Subcutaneous abdominal adipose tissue (tissue), 5 donors: ENCODE measurements around the gene WIPF2.

Source experiments
- H3K27ac ChIP-seq: one replicate; pipeline ENCODE4 v1.7.0; 2013; ENCODE audit warnings: low read depth, mild to moderate bottlenecking, inconsistent platforms, low read length, moderate library complexity
- H3K27me3 ChIP-seq, 5 donors: one replicate each; pipeline ENCODE4 v1.7.0; 2013; ENCODE audit warnings: low read length in 5 of 5, inconsistent platforms in 1 of 5; ENCODE audit not compliant: control insufficient read depth in 5 of 5, insufficient read depth in 4 of 5
- H3K36me3 ChIP-seq, 5 donors: one replicate each; pipeline ENCODE4 v1.7.0; 2013; ENCODE audit warnings: low read length in 5 of 5; ENCODE audit not compliant: control insufficient read depth in 5 of 5, insufficient read depth in 5 of 5
- H3K4me1 ChIP-seq, 5 donors: one replicate each; pipeline ENCODE4 v1.7.0; 2013; ENCODE audit warnings: low read length in 5 of 5, mild to moderate bottlenecking in 3 of 5, moderate library complexity in 1 of 5; ENCODE audit not compliant: control insufficient read depth in 5 of 5, insufficient read depth in 5 of 5
- H3K4me3 ChIP-seq, 5 donors: one replicate each; pipeline ENCODE4 v1.7.0; 2013; ENCODE audit warnings: low read length in 5 of 5, low read depth in 1 of 5
- H3K9ac ChIP-seq, 5 donors: one replicate each; pipeline ENCODE4 v1.7.0; 2013; ENCODE audit warnings: low read length in 5 of 5, mild to moderate bottlenecking in 4 of 5, moderate library complexity in 3 of 5
- H3K9me3 ChIP-seq, 5 donors: one replicate each; pipeline ENCODE4 v1.7.0; 2013; ENCODE audit warnings: low read length in 5 of 5; ENCODE audit not compliant: control insufficient read depth in 5 of 5
- donor health status: healthy.
- donor health status: healthy.
- donor health status: healthy.
- donor health status: healthy.
- donor health status: healthy.

Gene WIPF2

DNA sequence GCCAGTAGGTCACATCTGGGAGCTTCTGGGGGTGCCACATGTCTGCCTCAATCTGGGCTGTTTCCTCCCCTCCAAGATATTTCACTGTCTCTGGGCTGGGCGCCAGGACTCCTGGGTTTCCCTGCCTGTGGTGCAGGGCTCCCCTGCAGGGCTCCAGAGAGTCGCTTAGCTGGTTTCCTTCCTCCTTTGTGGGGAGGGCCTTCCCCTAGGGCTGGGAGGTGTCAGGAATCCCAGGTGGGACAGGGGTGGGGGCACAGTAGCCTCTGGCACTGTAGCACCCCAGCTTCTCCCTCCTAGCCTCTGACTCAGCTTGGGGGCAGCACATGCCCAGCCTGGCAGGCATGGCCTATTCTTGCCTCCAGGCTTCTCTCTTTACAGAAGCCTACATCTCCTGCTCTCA, 92.5 kb downstream of the WIPF2 start:
- Histone ChIP-seq H3K27me3 (no peaks in the 10 kb centered on the region), H3K9ac (peak overlapping the region in 3 of 5 donors; percentile 40 to 72 (median 59)), H3K27ac (peak overlapping the region; percentile 88), H3K4me1 (peaks cover 51 to 96% (median 93%) of the 10 kb centered on the region in 5 donors), H3K4me3 (peak overlapping the region in 1 of 5 donors; percentile 9), H3K36me3 (no peaks in the 10 kb centered on the region), H3K9me3 (no peaks in the 10 kb centered on the region)

DNA sequence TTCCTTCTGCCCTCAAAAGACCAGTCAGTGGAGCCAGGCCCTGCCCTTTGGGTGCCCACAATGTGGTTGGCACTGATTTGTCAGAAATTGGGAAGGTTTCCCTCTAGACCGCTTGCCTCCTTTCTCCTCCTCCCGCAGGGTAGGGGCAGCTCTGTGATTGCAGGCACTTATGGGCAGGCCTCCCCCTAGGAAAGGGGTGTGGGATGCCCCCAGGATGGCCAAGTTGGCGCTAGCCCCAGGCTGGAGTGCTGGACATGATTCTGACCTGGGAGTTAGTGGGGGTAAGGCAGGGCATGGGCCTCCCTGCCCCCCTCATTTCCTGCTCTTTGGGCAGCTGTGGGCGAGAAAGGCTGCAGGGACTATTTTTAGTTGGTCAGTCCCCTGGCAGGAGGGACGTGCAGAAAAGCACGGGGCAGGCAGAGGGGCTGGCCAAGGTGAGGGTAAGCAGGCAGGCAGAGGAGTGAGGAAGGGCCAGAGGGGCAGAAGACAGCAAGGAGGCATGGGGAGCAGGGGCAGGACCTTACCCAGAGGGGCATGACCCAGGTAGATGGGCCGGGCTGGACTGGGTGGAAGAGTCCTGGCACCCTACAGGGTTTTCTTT, 93.1 kb downstream of the WIPF2 start:
- H3K9me3 ChIP-seq = no peaks in the 10 kb centered on the region
- peak overlapping the region; percentile 88 for H3K27ac ChIP-seq
- peak overlapping the region in 3 of 5 donors; percentile 4 to 14 (median 9) for H3K4me3 ChIP-seq

DNA sequence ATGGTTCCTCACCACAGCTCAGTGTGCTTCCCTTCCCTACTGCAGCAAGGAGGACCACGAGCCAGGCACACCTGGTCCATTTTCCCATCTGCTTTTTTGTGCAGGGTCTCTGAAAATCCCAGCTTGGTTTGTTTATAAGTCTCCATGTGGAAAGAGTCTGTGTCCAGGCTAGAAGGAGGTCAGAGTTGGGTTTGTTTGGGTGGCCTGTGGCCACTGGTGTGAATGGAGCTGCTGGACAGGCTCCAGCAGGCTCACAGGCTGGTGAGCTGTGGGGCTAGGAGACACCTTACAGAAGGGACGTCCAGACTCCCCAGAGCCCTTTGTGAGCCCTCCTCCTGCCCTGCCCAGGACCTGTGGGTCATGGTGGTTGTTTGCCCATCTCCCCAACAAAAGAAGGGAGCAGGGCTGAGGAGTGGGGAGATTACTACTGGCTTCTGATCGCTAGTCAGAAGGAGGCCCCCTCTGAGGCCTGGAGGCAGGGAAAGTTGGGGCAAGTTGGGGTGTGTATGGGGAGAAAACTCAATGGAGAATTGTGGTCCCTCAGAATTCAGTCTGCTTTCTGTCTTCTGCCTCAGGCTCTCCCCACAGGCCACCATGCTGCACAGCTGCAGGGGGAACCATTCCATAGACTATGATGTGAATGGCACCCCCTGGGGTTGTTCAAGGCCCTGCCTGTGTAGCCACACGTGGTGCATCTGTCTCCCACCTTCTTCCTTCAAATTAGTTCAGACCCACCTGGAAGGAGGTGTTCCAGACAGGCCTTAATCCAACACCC, 94.0 kb downstream of the WIPF2 start:
- Histone ChIP-seq H3K27ac (peak overlapping the region; percentile 88), H3K36me3 (no peaks in the 10 kb centered on the region), H3K4me3 (peak overlapping the region in 2 of 5 donors; percentile 13 to 14), H3K4me1 (peaks cover 53 to 94% (median 91%) of the 10 kb centered on the region in 5 donors), H3K9ac (peak overlapping the region in 2 of 5 donors; percentile 19 to 25), H3K9me3 (no peaks in the 10 kb centered on the region), H3K27me3 (peaks cover 0 to 4% (median 0%) of the 10 kb centered on the region in 5 donors)

More for the DNA sequence above, 93.1 kb downstream of the WIPF2 start:
- Histone ChIP-seq H3K4me1 (peaks cover 51 to 96% (median 93%) of the 10 kb centered on the region in 5 donors), H3K36me3 (no peaks in the 10 kb centered on the region), H3K27me3 (no peaks in the 10 kb centered on the region), H3K9ac (peak overlapping the region in 4 of 5 donors; percentile 19 to 72 (median 47))

DNA sequence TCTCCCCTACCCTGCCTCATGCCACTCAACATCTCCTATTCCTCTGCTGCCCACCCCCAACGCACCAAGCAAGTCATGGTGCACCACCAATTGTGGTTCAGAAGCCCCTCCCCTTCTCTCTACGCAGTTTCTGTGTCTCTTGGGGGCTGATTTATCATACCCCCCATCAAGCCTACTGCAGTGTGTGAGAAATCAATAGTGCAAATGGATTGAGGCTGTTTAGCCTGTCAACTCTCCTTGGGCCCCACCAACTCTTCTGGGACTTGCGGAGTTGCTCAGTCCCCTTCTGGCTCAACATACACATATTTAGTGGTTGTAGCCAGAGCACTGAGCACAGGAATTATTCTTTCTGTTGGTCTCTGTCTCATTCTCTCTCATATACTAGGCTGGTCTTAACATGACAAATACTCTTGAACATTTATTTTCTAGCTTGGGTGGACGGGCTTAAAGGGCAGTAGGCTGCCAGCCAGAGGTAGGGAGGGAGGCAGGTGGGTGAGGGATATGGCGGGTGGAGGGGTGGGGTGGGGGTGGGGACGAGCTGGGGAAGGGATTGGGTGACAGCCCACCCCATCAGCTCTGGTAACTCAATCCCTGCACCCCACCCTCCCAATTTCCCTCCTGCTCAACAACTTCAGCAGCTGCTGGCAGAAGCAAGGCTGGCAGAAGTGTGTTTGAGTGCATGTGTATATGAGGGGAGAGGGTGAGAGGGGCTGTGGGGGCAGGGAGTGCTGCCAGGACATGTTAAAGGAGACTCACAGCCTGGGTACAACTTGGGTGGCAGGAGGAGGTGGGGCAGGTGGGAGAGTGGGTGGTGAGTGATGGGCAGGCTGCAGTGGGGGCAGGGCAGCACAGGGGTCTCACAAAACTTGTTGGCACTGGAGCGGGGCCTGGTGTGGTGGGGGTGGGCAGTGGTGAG, 94.8 kb downstream of the WIPF2 start:
- Histone ChIP-seq H3K4me3 (no peak overlapping the region), H3K4me1 (peaks cover 45 to 94% (median 86%) of the 10 kb centered on the region in 5 donors), H3K27ac (peak overlapping the region; percentile 88), H3K27me3 (peaks cover 0 to 4% (median 0%) of the 10 kb centered on the region in 5 donors), H3K9ac (no peak overlapping the region), H3K36me3 (no peaks in the 10 kb centered on the region), H3K9me3 (no peaks in the 10 kb centered on the region)

DNA sequence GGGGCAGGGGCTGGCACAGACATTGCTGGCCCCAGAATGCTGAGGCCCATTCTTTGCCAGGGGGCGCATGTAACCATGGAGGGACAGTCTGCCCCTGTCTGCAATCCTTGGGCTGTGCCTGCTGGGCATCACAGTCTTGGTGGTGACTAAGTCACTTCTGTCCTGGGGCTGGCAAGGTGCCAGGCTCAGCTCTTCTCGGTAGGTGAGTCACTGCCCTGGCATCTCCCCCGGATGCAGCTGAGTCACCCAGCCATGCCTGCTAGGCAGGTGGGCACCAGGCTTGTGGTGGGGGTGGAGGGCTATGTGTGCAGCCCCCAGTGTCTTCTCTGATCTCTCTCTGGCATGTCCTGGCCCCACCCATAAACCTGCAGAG, 95.5 kb downstream of the WIPF2 start:
- Histone ChIP-seq H3K9me3 (no peaks in the 10 kb centered on the region), H3K4me3 (no peak overlapping the region), H3K9ac (no peak overlapping the region), H3K4me1 (peaks cover 43 to 94% (median 86%) of the 10 kb centered on the region in 5 donors), H3K36me3 (no peaks in the 10 kb centered on the region), H3K27me3 (peaks cover 0 to 4% (median 0%) of the 10 kb centered on the region in 5 donors), H3K27ac (no peak overlapping the region)

DNA sequence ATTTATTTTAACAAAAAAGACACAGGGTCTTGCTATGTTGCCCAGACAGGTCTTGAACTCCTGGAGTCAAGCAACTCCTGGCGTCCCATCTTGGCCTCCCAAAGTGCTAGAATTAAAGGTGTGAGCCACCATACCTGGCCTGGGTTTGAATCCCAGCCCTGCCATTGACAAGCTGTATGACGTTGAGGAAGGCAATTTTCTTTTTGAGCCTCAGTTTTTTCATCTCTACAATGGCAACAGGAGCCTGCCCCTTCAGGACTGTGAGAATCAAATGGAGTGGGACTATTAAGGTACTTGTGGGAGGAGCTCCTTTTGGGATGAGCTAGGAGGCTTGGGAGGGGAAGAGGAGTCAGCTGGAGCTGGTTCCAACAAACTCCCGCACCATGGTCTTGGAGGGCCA, 96.1 kb downstream of the WIPF2 start:
- H3K4me1 ChIP-seq = peaks cover 42 to 93% (median 86%) of the 10 kb centered on the region in 5 donors
- H3K27ac ChIP-seq = no peak overlapping the region
- H3K4me3 ChIP-seq = no peak overlapping the region
- no peaks in the 10 kb centered on the region for H3K36me3 ChIP-seq
- H3K27me3 ChIP-seq = peaks cover 0 to 4% (median 0%) of the 10 kb centered on the region in 5 donors
- H3K9ac ChIP-seq = no peak overlapping the region
- no peaks in the 10 kb centered on the region for H3K9me3 ChIP-seq

DNA sequence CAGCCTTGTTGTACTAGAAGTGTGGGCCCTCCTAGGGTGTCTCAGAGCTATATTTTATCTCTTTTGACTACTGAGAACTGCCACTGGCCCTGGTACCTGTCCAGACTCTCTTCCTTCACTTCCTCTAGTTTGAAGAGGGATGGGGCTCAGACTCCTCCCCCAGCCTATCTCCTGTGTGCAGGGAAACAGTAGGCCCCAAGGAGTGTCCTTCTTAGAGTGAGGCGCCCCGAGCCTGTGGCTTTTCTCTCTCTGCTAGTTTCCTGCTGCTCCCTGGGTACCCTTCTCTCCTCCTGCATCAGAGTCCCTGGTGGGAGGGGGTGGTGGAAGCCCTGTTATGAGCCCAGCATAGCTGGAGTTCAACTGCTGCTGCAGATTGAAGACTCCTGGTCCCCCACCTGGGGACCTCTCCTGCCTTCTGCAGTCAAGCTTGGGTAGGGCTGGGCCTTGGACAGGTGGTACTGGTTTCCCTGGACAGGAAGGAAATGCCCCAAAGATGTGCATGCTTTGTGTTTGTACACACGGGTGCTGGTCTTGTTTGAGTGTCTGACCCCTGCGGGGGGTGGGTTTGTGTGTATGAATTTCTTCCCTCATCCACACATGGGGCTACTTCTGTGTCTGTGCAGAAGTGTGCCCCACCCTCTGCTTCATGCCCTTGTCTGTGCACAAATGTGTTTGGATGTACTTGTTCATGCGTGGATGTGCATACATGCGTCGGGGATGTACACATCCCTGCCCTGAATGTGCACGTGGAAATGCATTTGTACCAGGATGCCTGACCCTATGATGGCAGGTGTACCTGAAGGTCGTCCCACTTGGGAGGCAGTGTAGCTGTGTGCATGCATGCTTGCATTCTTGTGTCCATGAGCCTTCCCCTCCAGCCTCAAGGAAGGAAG, 96.8 kb downstream of the WIPF2 start:
- Histone ChIP-seq H3K27me3 (peaks cover 0 to 4% (median 0%) of the 10 kb centered on the region in 5 donors), H3K9me3 (no peaks in the 10 kb centered on the region), H3K4me1 (peaks cover 43 to 93% (median 86%) of the 10 kb centered on the region in 5 donors), H3K9ac (no peak overlapping the region), H3K27ac (peak overlapping the region; percentile 88), H3K4me3 (peak overlapping the region in 3 of 5 donors; percentile 17 to 86 (median 65)), H3K36me3 (no peaks in the 10 kb centered on the region)

DNA sequence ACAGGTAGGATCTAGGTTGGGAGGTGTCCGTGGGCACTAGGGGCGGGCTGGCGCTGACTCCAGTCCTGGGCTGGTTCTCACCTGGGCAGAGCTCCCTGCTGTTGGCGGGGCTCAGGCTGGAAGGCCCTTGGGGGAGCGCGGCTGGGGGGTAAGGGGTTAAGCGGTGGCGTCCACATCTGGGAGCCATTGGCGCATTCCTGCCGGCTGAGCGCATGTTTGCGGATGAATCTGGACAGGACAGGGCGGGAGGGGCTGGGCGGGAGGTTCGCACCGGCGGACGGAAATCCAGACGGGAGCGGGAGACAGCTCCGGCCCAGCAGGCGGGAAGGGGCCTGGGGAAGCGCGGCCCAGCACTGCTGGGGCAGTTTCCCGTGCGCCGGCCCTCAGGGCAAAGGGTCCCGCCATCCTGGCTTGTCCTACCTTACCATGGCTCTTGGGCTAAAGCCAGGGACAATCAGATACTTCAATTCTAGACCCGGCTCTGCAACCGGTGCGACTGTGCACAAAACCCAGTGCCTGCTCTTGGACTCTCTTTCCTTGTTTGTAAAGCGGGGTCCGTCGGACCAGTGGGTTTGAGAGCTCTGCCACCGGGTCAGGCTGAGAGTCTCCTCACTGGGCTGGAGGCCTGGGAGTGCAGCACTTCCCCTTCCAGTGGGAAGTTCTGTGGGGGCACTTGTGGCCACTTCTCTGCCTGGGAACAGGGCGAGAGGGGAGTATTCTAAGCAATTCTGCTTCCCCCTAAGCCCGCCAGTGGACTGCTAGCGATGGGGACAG, 97.7 kb downstream of the WIPF2 start:
- Histone ChIP-seq H3K27me3 (peaks cover 0 to 4% (median 0%) of the 10 kb centered on the region in 5 donors), H3K9ac (peak overlapping the region; percentile 35 to 76 (median 46)), H3K9me3 (no peaks in the 10 kb centered on the region), H3K27ac (peak overlapping the region; percentile 88), H3K36me3 (no peaks in the 10 kb centered on the region), H3K4me1 (peaks cover 38 to 93% (median 86%) of the 10 kb centered on the region in 5 donors), H3K4me3 (peak overlapping the region; percentile 65 to 90 (median 75))
